Mesendoderm (in vitro differentiated cells): ENCODE results near the gene ALG5.

Experiments used
- DNase-seq: peaks from one replicate; pipeline ENCODE4 v3.0.0; 2013
- H2AK5ac ChIP-seq: 2 replicates; pipeline ENCODE4 v1.6.1; 2013; ENCODE audit warnings: low read length, inconsistent platforms
- H2BK120ac ChIP-seq: 2 replicates; pipeline ENCODE4 v1.6.1; 2013; ENCODE audit warnings: low read depth, mild to moderate bottlenecking, low read length, moderate library complexity, mixed read lengths
- H2BK15ac ChIP-seq: replicated peaks from 2 replicates; pipeline ENCODE4 v1.6.1; 2013; ENCODE audit warnings: low read depth, mild to moderate bottlenecking, moderate library complexity
- H2BK5ac ChIP-seq: 2 replicates; pipeline ENCODE4 v1.6.1; 2013; ENCODE audit warnings: low read length, inconsistent platforms
- H3K18ac ChIP-seq: 2 replicates; pipeline ENCODE4 v1.6.1; 2013; ENCODE audit warnings: mild to moderate bottlenecking, low read length, mixed read lengths
- H3K23ac ChIP-seq: one replicate; pipeline ENCODE4 v1.6.1; 2013; ENCODE audit warnings: low read length
- H3K27ac ChIP-seq: 2 replicates; pipeline ENCODE4 v1.5.1; 2013; ENCODE audit warnings: low read depth, mild to moderate bottlenecking, inconsistent platforms, low read length, moderate library complexity
- H3K27me3 ChIP-seq: 2 replicates; pipeline ENCODE4 v1.6.1; 2013; ENCODE audit warnings: low read length, control low read depth, mild to moderate bottlenecking, inconsistent platforms; ENCODE audit not compliant: insufficient read depth, poor library complexity
- H3K36me3 ChIP-seq: 2 replicates; pipeline ENCODE4 v1.6.1; 2013; ENCODE audit warnings: low read length, inconsistent platforms; ENCODE audit not compliant: control insufficient read depth, insufficient read depth
- H3K4ac ChIP-seq: one replicate; pipeline ENCODE4 v1.6.1; 2013; ENCODE audit warnings: low read depth, mild to moderate bottlenecking, low read length, moderate library complexity
- H3K4me1 ChIP-seq: 2 replicates; pipeline ENCODE4 v1.6.1; 2013; ENCODE audit warnings: low read depth, low read length, inconsistent platforms; ENCODE audit not compliant: control insufficient read depth
- H3K4me2 ChIP-seq: 2 replicates; pipeline ENCODE4 v1.6.1; 2013; ENCODE audit warnings: low read length
- H3K4me3 ChIP-seq: 2 replicates; pipeline ENCODE4 v1.5.1; 2013; ENCODE audit warnings: mild to moderate bottlenecking, low read length
- H3K56ac ChIP-seq: one replicate; pipeline ENCODE4 v1.6.1; 2013; ENCODE audit warnings: low read length
- H3K79me1 ChIP-seq: 2 replicates; pipeline ENCODE4 v1.6.1; 2013; ENCODE audit warnings: low read length, inconsistent platforms
- H3K79me2 ChIP-seq: 2 replicates; pipeline ENCODE4 v1.6.1; 2013; ENCODE audit warnings: mild to moderate bottlenecking, low read length; ENCODE audit not compliant: control insufficient read depth, insufficient read depth
- H3K9ac ChIP-seq: 2 replicates; pipeline ENCODE4 v1.6.1; 2013; ENCODE audit warnings: low read length, inconsistent platforms
- H4K5ac ChIP-seq: one replicate; pipeline ENCODE4 v1.6.1; 2013; ENCODE audit warnings: low read length
- H4K8ac ChIP-seq: one replicate; pipeline ENCODE4 v1.6.1; 2013; ENCODE audit warnings: low read depth, mild to moderate bottlenecking, control low read depth, low read length, moderate library complexity
- WGBS: extraction: QIAGEN DNeasy Blood & Tissue Kit; methylation state at CpG from one replicate; pipeline ENCODE4 v1.1.7; 2013; ENCODE audit warnings: low lambda C conversion rate, missing lambda C conversion rate; ENCODE audit not compliant: insufficient coverage; ENCODE audit errors: extremely low coverage; 5-methylcytosine and 5-hydroxymethylcytosine counted together

Gene ALG5

GRCh38 chr13:36965767-36966166 lies 33.4 kb downstream of the ALG5 start:
- no CpG with 5 or more reads among the region's 2 CpGs for WGBS
- H3K4me3 ChIP-seq, result no peak overlapping the region
- no peak overlapping the region for H2AK5ac ChIP-seq
- H3K79me1 ChIP-seq, result no peaks in the 10 kb centered on the region
- H4K5ac ChIP-seq, result no peak overlapping the region
- no peak overlapping the region for H2BK120ac ChIP-seq
- H3K36me3 ChIP-seq, result no peaks in the 10 kb centered on the region
- no peaks in the 10 kb centered on the region for H3K27me3 ChIP-seq
- DNase-seq, result peak; percentile 34
- H4K8ac ChIP-seq, result no peak overlapping the region
- no peak overlapping the region for H2BK15ac ChIP-seq
- no peak overlapping the region for H3K18ac ChIP-seq
- H2BK5ac ChIP-seq, result no peak overlapping the region
- H3K9ac ChIP-seq, result no peak overlapping the region
- no peak overlapping the region for H3K56ac ChIP-seq
- H3K4me1 ChIP-seq, result no peaks in the 10 kb centered on the region
- H3K4ac ChIP-seq, result no peak overlapping the region
- no peak overlapping the region for H3K4me2 ChIP-seq
- H3K79me2 ChIP-seq, result no peaks in the 10 kb centered on the region
- no peak overlapping the region for H3K23ac ChIP-seq
- no peak overlapping the region for H3K27ac ChIP-seq

GRCh38 chr13:36959456-36960116 lies 39.6 kb downstream of the ALG5 start:
- Histone ChIP-seq H3K56ac (no peak overlapping the region), H3K27ac (no peak overlapping the region), H3K4me1 (no peaks in the 10 kb centered on the region), H3K4me2 (no peak overlapping the region), H4K8ac (no peak overlapping the region), H4K5ac (no peak overlapping the region), H3K9ac (no peak overlapping the region), H3K79me2 (no peaks in the 10 kb centered on the region), H3K79me1 (peaks cover 2% of the 10 kb centered on the region), H3K4me3 (no peak overlapping the region), H2AK5ac (no peak overlapping the region), H2BK15ac (no peak overlapping the region), H3K23ac (no peak overlapping the region), H3K36me3 (peaks cover 2% of the 10 kb centered on the region), H3K4ac (no peak overlapping the region), H3K27me3 (no peaks in the 10 kb centered on the region), H2BK120ac (no peak overlapping the region), H3K18ac (no peak overlapping the region), H2BK5ac (no peak overlapping the region)
- no CpG with 5 or more reads among the region's 2 CpGs for WGBS
- no peak for DNase-seq

- peaks cover 2% of the 10 kb centered on the region for H3K36me3 ChIP-seq
- no peak overlapping the region for H2BK5ac ChIP-seq
Measured at GRCh38 chr13:36954542-36954941, 44.6 kb downstream of the ALG5 start.

GRCh38 chr13:36950920-36951319 lies 48.2 kb downstream of the ALG5 start:
- H3K4me2 ChIP-seq, result no peak overlapping the region
- no peak overlapping the region for H2BK15ac ChIP-seq
- no peaks in the 10 kb centered on the region for H3K4me1 ChIP-seq
- no peak overlapping the region for H3K4me3 ChIP-seq
- H3K4ac ChIP-seq, result no peak overlapping the region
- no peak for DNase-seq
- peaks cover 2% of the 10 kb centered on the region for H3K79me1 ChIP-seq
- H3K18ac ChIP-seq, result no peak overlapping the region
- no peak overlapping the region for H3K9ac ChIP-seq
- H2AK5ac ChIP-seq, result no peak overlapping the region
- H2BK120ac ChIP-seq, result no peak overlapping the region
- no peaks in the 10 kb centered on the region for H3K79me2 ChIP-seq
- WGBS, result no CpG with 5 or more reads among the region's 2 CpGs
- H3K27ac ChIP-seq, result no peak overlapping the region
- no peak overlapping the region for H3K23ac ChIP-seq
- peaks cover 2% of the 10 kb centered on the region for H3K36me3 ChIP-seq
- H3K27me3 ChIP-seq, result no peaks in the 10 kb centered on the region
- no peak overlapping the region for H4K5ac ChIP-seq
- H3K56ac ChIP-seq, result no peak overlapping the region
- H4K8ac ChIP-seq, result no peak overlapping the region
- no peak overlapping the region for H2BK5ac ChIP-seq

More at GRCh38 chr13:36954542-36954941, 44.6 kb downstream of the ALG5 start:
- Histone ChIP-seq H3K18ac (no peak overlapping the region), H3K4me1 (no peaks in the 10 kb centered on the region), H2AK5ac (no peak overlapping the region), H4K8ac (no peak overlapping the region), H3K4me3 (no peak overlapping the region), H3K27me3 (no peaks in the 10 kb centered on the region), H3K9ac (no peak overlapping the region), H3K4me2 (no peak overlapping the region), H2BK120ac (no peak overlapping the region), H3K56ac (no peak overlapping the region), H3K23ac (no peak overlapping the region), H3K79me2 (no peaks in the 10 kb centered on the region), H4K5ac (no peak overlapping the region), H2BK15ac (no peak overlapping the region), H3K27ac (no peak overlapping the region), H3K79me1 (peaks cover 2% of the 10 kb centered on the region), H3K4ac (no peak overlapping the region)
- DNase-seq, result no peak

GRCh38 chr13:36950330-36950729 lies 48.8 kb downstream of the ALG5 start:
- Histone ChIP-seq H3K18ac (no peak overlapping the region), H3K4me3 (no peak overlapping the region), H3K9ac (no peak overlapping the region), H3K4me1 (no peaks in the 10 kb centered on the region), H3K23ac (no peak overlapping the region), H2BK120ac (no peak overlapping the region), H3K56ac (no peak overlapping the region), H3K4ac (no peak overlapping the region), H3K27ac (no peak overlapping the region), H3K4me2 (no peak overlapping the region), H4K8ac (no peak overlapping the region), H2AK5ac (no peak overlapping the region), H3K79me2 (no peaks in the 10 kb centered on the region), H3K79me1 (peaks cover 2% of the 10 kb centered on the region), H4K5ac (no peak overlapping the region), H2BK15ac (no peak overlapping the region), H3K36me3 (peaks cover 2% of the 10 kb centered on the region), H2BK5ac (no peak overlapping the region), H3K27me3 (no peaks in the 10 kb centered on the region)
- no CpG with 5 or more reads among the region's 4 CpGs for WGBS
- no peak for DNase-seq

DNA sequence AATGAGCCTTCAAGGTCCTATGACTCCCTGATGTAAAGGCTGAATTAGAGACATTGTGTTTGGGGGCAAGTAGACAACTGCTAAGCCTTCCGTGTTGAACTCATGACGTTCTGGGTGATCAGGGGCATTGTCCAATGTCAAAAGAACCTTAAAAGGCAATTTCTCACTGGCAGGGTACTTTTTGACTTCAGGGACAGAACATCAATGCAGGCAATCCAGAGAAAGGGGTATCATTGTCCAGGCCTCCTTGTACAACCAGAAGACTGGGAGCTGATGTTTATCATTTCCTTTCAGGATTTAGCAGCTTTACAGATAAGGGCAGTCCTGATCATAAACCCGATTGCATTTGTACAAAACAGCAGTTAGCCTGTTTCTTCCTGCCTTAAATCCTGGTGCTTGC lies 54.1 kb downstream of the ALG5 start:
- Histone ChIP-seq H3K9ac (no peak overlapping the region), H3K36me3 (no peaks in the 10 kb centered on the region), H3K4ac (no peak overlapping the region), H2AK5ac (no peak overlapping the region), H3K18ac (no peak overlapping the region), H2BK120ac (no peak overlapping the region), H3K27me3 (no peaks in the 10 kb centered on the region), H3K4me3 (no peak overlapping the region), H3K56ac (no peak overlapping the region), H3K79me1 (no peaks in the 10 kb centered on the region), H2BK5ac (no peak overlapping the region), H3K79me2 (no peaks in the 10 kb centered on the region), H3K27ac (no peak overlapping the region), H2BK15ac (no peak overlapping the region), H3K4me2 (no peak overlapping the region), H4K8ac (no peak overlapping the region), H3K4me1 (no peaks in the 10 kb centered on the region), H4K5ac (no peak overlapping the region), H3K23ac (no peak overlapping the region)
- no peak for DNase-seq
- no CpG with 5 or more reads among the region's 3 CpGs for WGBS
